ENCODE measurements around the gene PYGM. TPM values are rescaled to one million over a fixed set of nuclear protein-coding genes. Genes with fewer than 3 reads are reported as not detected.
A peak's percentile ranks its signal among the peaks of the same experiment; 100 is the strongest.

PYGM gene
- total RNA-seq, 1 experiment from 2014 or later = 6.6 TPM

GRCh38 chr11:64772303-64773018, 12.7 kb upstream of the PYGM start:
- H3K36me3 Mint-ChIP-seq = peaks cover 98% of the 10 kb centered on the region
- no peak for TF ChIP-seq NFYB (CRISPR knock-in tag; conservative IDR thresholded peaks at IDR 0.05; ENCODE audit: low read depth)
- ChIA-PET POLR2A (interaction anchor here (0.7 kb wide), 1 partner anchor 733 kb away, joined by 4 read pairs; no protein-coding TSS in a partner anchor), CTCF (interaction anchor here (0.7 to 1.7 kb wide), 3 partner anchors 13 to 116 kb away, joined by 3 to 4 read pairs (median 3); partner anchors contain the start of gene PYGM)
- peaks cover 30% of the 10 kb centered on the region for H3K4me1 Mint-ChIP-seq
- H3K27me3 Mint-ChIP-seq (ENCODE audit: low read depth) = no peaks in the 10 kb centered on the region
- no peak for ATAC-seq
- peak overlapping the region; percentile 79 for H3K27ac Mint-ChIP-seq
- DNase-seq (ENCODE audit: low spot score) = no peak
- H3K4me3 Mint-ChIP-seq = no peak overlapping the region
- H3K9me3 Mint-ChIP-seq = no peaks in the 10 kb centered on the region

- no peak overlapping the region for H3K4me3 Mint-ChIP-seq
- peak overlapping the region; percentile 52 for H3K27ac Mint-ChIP-seq
- no peaks in the 10 kb centered on the region for H3K9me3 Mint-ChIP-seq
- TF ChIP-seq E2F1 (CRISPR knock-in tag; IDR thresholded peaks at IDR 0.05) = no peak
- no peak for TF ChIP-seq CDX4 (CRISPR knock-in tag; IDR thresholded peaks at IDR 0.05; ENCODE audit: borderline replicate concordance)
- TF ChIP-seq ATF3 (CRISPR knock-in tag; conservative IDR thresholded peaks at IDR 0.05) = no peak
- TF ChIP-seq, protein P1, sequence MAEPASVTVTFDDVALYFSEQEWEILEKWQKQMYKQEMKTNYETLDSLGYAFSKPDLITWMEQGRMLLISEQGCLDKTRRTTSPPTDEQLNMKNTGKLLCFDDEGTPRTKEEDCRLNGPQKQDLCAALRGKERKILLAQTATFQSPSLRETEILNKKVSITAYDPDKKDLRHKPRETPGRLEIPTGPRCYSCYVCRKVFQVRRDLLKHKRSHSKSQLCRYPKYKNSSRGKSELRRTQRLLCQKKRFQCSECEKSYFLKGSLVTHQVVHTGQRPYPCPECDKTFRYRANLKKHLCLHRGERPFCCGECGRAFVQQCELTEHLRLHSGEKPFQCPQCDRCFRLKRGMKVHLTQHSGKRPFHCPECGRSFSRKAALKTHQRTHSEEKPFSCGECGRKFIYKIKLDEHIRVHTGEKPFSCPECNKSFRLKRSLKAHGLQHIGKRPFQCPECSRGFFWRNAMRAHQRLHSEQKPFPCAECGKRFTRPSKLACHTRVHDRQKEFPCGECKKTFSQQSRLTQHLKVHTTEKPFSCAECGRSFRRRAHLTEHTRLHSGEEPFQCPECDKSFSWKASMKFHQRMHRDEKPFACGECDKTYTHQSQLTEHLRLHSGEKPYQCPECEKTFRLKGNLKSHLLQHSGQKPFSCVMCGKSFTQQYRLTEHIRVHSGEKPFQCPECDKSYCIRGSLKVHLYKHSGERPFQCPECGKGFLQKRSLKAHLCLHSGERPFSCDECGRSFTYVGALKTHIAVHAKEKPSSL (CRISPR knock-in tag; conservative IDR thresholded peaks at IDR 0.05) = no peak
- ATAC-seq (no peak), DNase-seq (ENCODE audit: low spot score) (no peak)
- H3K36me3 Mint-ChIP-seq = peaks cover 98% of the 10 kb centered on the region
- ChIA-PET POLR2A (interaction anchor here (0.5 kb wide), 1 partner anchor 215 kb away, joined by 5 read pairs; no protein-coding TSS in a partner anchor), CTCF (interaction anchor here (1.2 to 1.7 kb wide), 2 partner anchors 83 to 116 kb away, joined by 3 to 4 read pairs; no protein-coding TSS in a partner anchor)
- no peaks in the 10 kb centered on the region for H3K27me3 Mint-ChIP-seq (ENCODE audit: low read depth)
- peaks cover 30% of the 10 kb centered on the region for H3K4me1 Mint-ChIP-seq
These were observed 12.1 kb upstream of the PYGM start for GRCh38 chr11:64771861-64772260.

GRCh38 chr11:64770120-64770519, 10.3 kb upstream of the PYGM start:
- POLR2A ChIA-PET = no interaction called here
- no peak overlapping the region for H3K4me3 Mint-ChIP-seq
- TF ChIP-seq CREM (CRISPR knock-in tag; IDR thresholded peaks at IDR 0.05) = no peak
- TF ChIP-seq ATF1 (CRISPR knock-in tag; IDR thresholded peaks at IDR 0.05) = no peak
- no peak for TF ChIP-seq NR2C2 (CRISPR knock-in tag; IDR thresholded peaks at IDR 0.05)
- H3K27me3 Mint-ChIP-seq (ENCODE audit: low read depth) = no peaks in the 10 kb centered on the region
- no peaks in the 10 kb centered on the region for H3K9me3 Mint-ChIP-seq
- ATAC-seq = no peak
- CTCF ChIA-PET = interaction anchor here (1.3 to 1.4 kb wide), 2 partner anchors 27 to 29 kb away, joined by 3 to 4 read pairs; no protein-coding TSS in a partner anchor
- peaks cover 90% of the 10 kb centered on the region for H3K36me3 Mint-ChIP-seq
- H3K4me1 Mint-ChIP-seq = peaks cover 25% of the 10 kb centered on the region
- H3K27ac Mint-ChIP-seq = peak overlapping the region; percentile 29; the same call in 1 of the 2 replicates
- peak; percentile 5 for DNase-seq (ENCODE audit: low spot score)

GRCh38 chr11:64769283-64769682, 9.5 kb upstream of the PYGM start:
- Mint-ChIP-seq H3K4me1 (peaks cover 33% of the 10 kb centered on the region), H3K27ac (peak overlapping the region; percentile 84), H3K36me3 (peaks cover 90% of the 10 kb centered on the region), H3K27me3 (ENCODE audit: low read depth) (no peaks in the 10 kb centered on the region), H3K9me3 (no peaks in the 10 kb centered on the region), H3K4me3 (no peak overlapping the region)
- ChIA-PET CTCF (interaction anchor here (1.4 kb wide), 1 partner anchor 26 kb away, joined by 4 read pairs; no protein-coding TSS in a partner anchor), POLR2A (no interaction called here)
- TF ChIP-seq, protein P2, sequence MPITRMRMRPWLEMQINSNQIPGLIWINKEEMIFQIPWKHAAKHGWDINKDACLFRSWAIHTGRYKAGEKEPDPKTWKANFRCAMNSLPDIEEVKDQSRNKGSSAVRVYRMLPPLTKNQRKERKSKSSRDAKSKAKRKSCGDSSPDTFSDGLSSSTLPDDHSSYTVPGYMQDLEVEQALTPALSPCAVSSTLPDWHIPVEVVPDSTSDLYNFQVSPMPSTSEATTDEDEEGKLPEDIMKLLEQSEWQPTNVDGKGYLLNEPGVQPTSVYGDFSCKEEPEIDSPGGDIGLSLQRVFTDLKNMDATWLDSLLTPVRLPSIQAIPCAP (CRISPR knock-in tag; IDR thresholded peaks at IDR 0.05) = no peak
- TF ChIP-seq TP53 (CRISPR knock-in tag; IDR thresholded peaks at IDR 0.05) = no peak
- no peak for DNase-seq (ENCODE audit: low spot score)
- ATAC-seq = no peak
